Heart left ventricle (tissue), 13 donors: Measurements from ENCODE around the gene ZBTB8A.

Experiments
- CTCF ChIP-seq, 12 donors: fragments of 200-600 bp; sonication (generic) in 4 of 12; IDR thresholded peaks; one replicate each; pipeline versions ENCODE4 v1.5.0 to v1.8.0; 2018 to 2022; ENCODE audit warnings: antibody characterized with exemption in 12 of 12, mild to moderate bottlenecking in 5 of 12
- POLR2A ChIP-seq, 2 donors: fragments of 450-650 bp; IDR thresholded peaks; one replicate each; pipeline ENCODE4 v1.6.1; 2017; ENCODE audit warnings: antibody characterized with exemption in 2 of 2, mild to moderate bottlenecking in 2 of 2, moderate library complexity in 2 of 2
- donor health status: ischemic (EF 13 %, LVEDD 7.1; RV severe dilation, severe dysfunction).
- donor health status: DM: no; HTN: yes; CAD: no.
- donor health status: DM: no; HTN: no; CAD: no.
- donor health status: ischemic (EF 25% LVEDD 6.9; RV normal size, moderate dysfunction).
- donor health status: ischemic (EF 25% LVEDD 5.7; RV mildly dilated, moderate dysfunction).
- donor health status: ischemic (EF 35%, LVEDD 5.7; RV mildly dilated, moderate dysfunction).
- donor health status: nonischemic (EF 11% LVEDD 7.7; RV severe dilation, severe dysfunction).
- donor health status: DM: yes; HTN: yes; CAD: no.
- donor health status: PGD.
- donor health status: ischemic (EF 29% LVEDD 5.4; RV normal size, mild dysfunction).
- donor health status: nonischemic (EF 23%, LVEDD 6.1; RV moderate dilation, normal function).

DNA sequence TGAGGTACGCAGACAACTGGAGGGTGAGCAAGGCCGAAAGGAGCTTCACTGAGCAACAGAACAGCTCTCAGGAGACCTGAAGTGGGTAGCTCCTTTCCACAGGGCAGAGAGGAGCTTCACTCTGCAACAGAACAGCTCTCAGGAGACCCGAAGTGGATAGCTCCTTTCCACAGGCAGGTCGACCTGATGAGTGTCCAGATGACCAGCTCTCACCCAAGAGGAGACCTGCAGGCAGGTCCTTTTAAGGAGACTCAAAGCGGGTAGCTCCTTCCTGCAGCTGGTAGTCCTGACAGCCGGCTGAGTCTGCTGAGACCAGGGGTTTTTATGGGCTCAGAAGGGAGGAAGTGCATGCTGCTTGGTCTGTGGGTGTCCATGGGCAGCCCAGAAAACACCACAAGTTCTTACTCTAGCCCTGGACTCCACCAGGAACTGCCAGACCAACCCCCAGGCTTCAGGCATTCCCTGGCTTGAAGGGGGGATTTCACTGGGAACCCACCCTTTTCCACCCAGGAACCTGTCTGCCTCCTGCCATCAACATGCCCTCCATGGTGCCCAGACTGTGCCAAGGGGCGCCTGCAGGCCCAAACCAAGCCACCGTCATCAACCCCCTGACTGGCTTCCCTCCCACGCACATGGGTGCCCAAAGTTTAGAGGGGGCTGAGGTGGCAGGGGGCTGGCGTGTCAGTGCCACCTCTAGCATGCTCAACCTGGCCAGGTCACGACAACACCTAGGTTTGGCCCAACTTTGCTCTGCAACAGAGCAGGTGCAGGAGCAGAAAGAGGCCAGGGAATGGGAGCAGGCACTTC lies 67.5 kb downstream of the ZBTB8A start:
- TF ChIP-seq POLR2A (IDR thresholded peaks at IDR 0.05) (no peak), CTCF (IDR thresholded peaks at IDR 0.05) (no peak)
